OCI-LY7 (cell line): ENCODE results near the gene SPRY2. TPM values are rescaled to one million over a fixed set of nuclear protein-coding genes. Genes with fewer than 3 reads are reported as not detected.

Experiments
- BruUV-seq: library from RNA; stranded (reverse); fragments of 400-500 nt; replicated peaks from 2 replicates; lab custom pipeline; 2021; lab: Mats Ljungman, UMichigan
- CTCF ChIA-PET: fragments of 300-600 bp; sonication (Branson Sonifier 250); formaldehyde crosslinking; loops from one replicate; lab custom pipeline; 2022; ENCODE audit warnings: antibody characterized with exemption; ENCODE audit not compliant: unreplicated experiment; lab: Charles Lee
- POLR2A ChIA-PET: fragments of 300-600 bp; sonication (Branson Sonifier 250); formaldehyde crosslinking; loops from one replicate; lab custom pipeline; 2022; ENCODE audit warnings: antibody characterized with exemption; lab: Charles Lee
- DNase-seq: peaks from one replicate; pipeline ENCODE4 v3.0.0-alpha.2; 2015; ENCODE audit warnings: low spot score
- H2AFZ ChIP-seq: fragments of 200-600 bp; sonication (generic), shearing (Covaris generic); 2 replicates; pipeline ENCODE4 v1.6.1; 2014; ENCODE audit warnings: mild to moderate bottlenecking, antibody characterized with exemption, low read length, moderate library complexity
- H3K27ac ChIP-seq: fragments of 200-600 bp; sonication (generic); 2 replicates; pipeline ENCODE4 v1.5.1; 2014; ENCODE audit warnings: mixed run types, low read depth, mild to moderate bottlenecking, moderate library complexity, low read length, inconsistent platforms; ENCODE audit not compliant: poor library complexity, severe bottlenecking
- H3K36me3 ChIP-seq: fragments of 200-600 bp; sonication (generic); 2 replicates; pipeline ENCODE4 v1.6.1; 2014; ENCODE audit warnings: mild to moderate bottlenecking, antibody characterized with exemption, low read length, moderate library complexity, mixed read lengths; ENCODE audit not compliant: insufficient read depth
- H3K4me1 ChIP-seq: fragments of 200-600 bp; sonication (generic); 2 replicates; pipeline ENCODE4 v1.5.1; 2014; ENCODE audit warnings: mild to moderate bottlenecking, low read length; ENCODE audit not compliant: insufficient read depth, poor library complexity, severe bottlenecking
- H3K4me2 ChIP-seq: fragments of 200-600 bp; sonication (generic); 2 replicates; pipeline ENCODE4 v1.6.1; 2014; ENCODE audit warnings: mild to moderate bottlenecking, low read length
- H3K4me3 ChIP-seq: fragments of 200-600 bp; sonication (generic); 2 replicates; pipeline ENCODE4 v1.5.1; 2014; ENCODE audit warnings: mild to moderate bottlenecking, low read depth, low read length; ENCODE audit not compliant: poor library complexity, severe bottlenecking
- H3K79me2 ChIP-seq: fragments of 200-600 bp; sonication (generic); 2 replicates; pipeline ENCODE4 v1.6.1; 2016; ENCODE audit warnings: low read depth, mild to moderate bottlenecking, low read length, moderate library complexity, mixed read lengths; ENCODE audit not compliant: insufficient read depth
- H3K9me2 ChIP-seq: fragments of 200-600 bp; sonication (generic); 2 replicates; pipeline ENCODE4 v1.6.1; 2016; ENCODE audit warnings: mild to moderate bottlenecking, low read length, mixed read lengths; ENCODE audit not compliant: insufficient read depth
- H3K9me3 ChIP-seq: fragments of 200-600 bp; sonication (generic); 2 replicates; pipeline ENCODE4 v1.6.1; 2014; ENCODE audit warnings: mild to moderate bottlenecking, mixed run types, low read length, mixed read lengths
- H4K20me1 ChIP-seq: fragments of 200-600 bp; sonication (generic); 2 replicates; pipeline ENCODE4 v1.6.1; 2014; ENCODE audit warnings: mild to moderate bottlenecking, antibody characterized with exemption, low read length, moderate library complexity, mixed read lengths; ENCODE audit not compliant: insufficient read depth
- EZH2phosphoT487 ChIP-seq: fragments of 200-600 bp; sonication (generic); IDR thresholded peaks from 2 replicates; pipeline ENCODE4 v1.6.1; 2018; ENCODE audit warnings: low read depth, borderline replicate concordance, mild to moderate bottlenecking, mixed run types, antibody characterized with exemption, low read length, moderate library complexity, mixed read lengths
- intact Hi-C: fragments of 100-400 bp; cut with micrococcal nuclease; formaldehyde crosslinking; loops from one replicate; pipeline ENCODE4 v1.10.0; 2022; ENCODE audit not compliant: unreplicated experiment
- total RNA-seq, 2 experiments: library from RNA; depleted of rRNA in 1 of 2; stranded (reverse); fragments of >200 nt in 1 of 2; shearing (Covaris generic) in 1 of 2; gene quantifications; 2 replicates each; pipeline ENCODE4 v1.2.3, GENCODE V29; 2014 to 2022
- TF ChIP-seq, protein P1 (sequence below): fragments of 200-600 bp; sonication (generic); conservative IDR thresholded peaks from 2 replicates; pipeline ENCODE4 v1.5.1; 2014; ENCODE audit warnings: mild to moderate bottlenecking, antibody characterized with exemption, low read length, moderate library complexity, mixed read lengths

Gene SPRY2
- total RNA-seq, 2 experiments from 2014 or later, result not detected

- intact Hi-C loops, result no loop called here
- Histone ChIP-seq H4K20me1 (no peaks in the 10 kb centered on the region), H3K79me2 (no peaks in the 10 kb centered on the region), H3K4me1 (no peaks in the 10 kb centered on the region), H3K9me3 (no peaks in the 10 kb centered on the region), H3K4me2 (no peak overlapping the region), H3K27ac (no peak overlapping the region), H3K4me3 (no peak overlapping the region), H2AFZ (no peak overlapping the region), H3K9me2 (no peaks in the 10 kb centered on the region), H3K36me3 (no peaks in the 10 kb centered on the region)
- no TSS peak for BruUV-seq
- ChIA-PET CTCF (no interaction called here), POLR2A (no interaction called here)
- no peak for TF ChIP-seq EZH2phosphoT487
- TF ChIP-seq, protein P1, sequence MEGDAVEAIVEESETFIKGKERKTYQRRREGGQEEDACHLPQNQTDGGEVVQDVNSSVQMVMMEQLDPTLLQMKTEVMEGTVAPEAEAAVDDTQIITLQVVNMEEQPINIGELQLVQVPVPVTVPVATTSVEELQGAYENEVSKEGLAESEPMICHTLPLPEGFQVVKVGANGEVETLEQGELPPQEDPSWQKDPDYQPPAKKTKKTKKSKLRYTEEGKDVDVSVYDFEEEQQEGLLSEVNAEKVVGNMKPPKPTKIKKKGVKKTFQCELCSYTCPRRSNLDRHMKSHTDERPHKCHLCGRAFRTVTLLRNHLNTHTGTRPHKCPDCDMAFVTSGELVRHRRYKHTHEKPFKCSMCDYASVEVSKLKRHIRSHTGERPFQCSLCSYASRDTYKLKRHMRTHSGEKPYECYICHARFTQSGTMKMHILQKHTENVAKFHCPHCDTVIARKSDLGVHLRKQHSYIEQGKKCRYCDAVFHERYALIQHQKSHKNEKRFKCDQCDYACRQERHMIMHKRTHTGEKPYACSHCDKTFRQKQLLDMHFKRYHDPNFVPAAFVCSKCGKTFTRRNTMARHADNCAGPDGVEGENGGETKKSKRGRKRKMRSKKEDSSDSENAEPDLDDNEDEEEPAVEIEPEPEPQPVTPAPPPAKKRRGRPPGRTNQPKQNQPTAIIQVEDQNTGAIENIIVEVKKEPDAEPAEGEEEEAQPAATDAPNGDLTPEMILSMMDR, result no peak
- no peak for DNase-seq
These were observed 28.0 kb downstream of the SPRY2 start for GRCh38 chr13:80312967-80313366.

- BruUV-seq, result no TSS peak
- Histone ChIP-seq H3K4me3 (no peak overlapping the region), H3K9me2 (no peaks in the 10 kb centered on the region), H3K4me2 (no peak overlapping the region), H3K9me3 (no peaks in the 10 kb centered on the region), H3K4me1 (no peaks in the 10 kb centered on the region), H2AFZ (no peak overlapping the region), H3K36me3 (no peaks in the 10 kb centered on the region), H3K27ac (no peak overlapping the region), H3K79me2 (no peaks in the 10 kb centered on the region), H4K20me1 (no peaks in the 10 kb centered on the region)
- intact Hi-C loops, result no loop called here
- POLR2A ChIA-PET, result no interaction called here
- CTCF ChIA-PET, result no interaction called here
- no peak for DNase-seq
- TF ChIP-seq, protein P1, result no peak
- no peak for TF ChIP-seq EZH2phosphoT487
These were observed 28.8 kb downstream of the SPRY2 start for GRCh38 chr13:80312012-80312704.

- DNase-seq, result no peak
- intact Hi-C loops, result no loop called here
- ChIA-PET POLR2A (no interaction called here), CTCF (interaction anchor here (0.6 kb wide), 1 partner anchor 685 kb away, joined by 3 read pairs; no protein-coding TSS in a partner anchor)
- H3K4me3 ChIP-seq, result no peak overlapping the region
- no peaks in the 10 kb centered on the region for H3K79me2 ChIP-seq
- no peaks in the 10 kb centered on the region for H3K9me3 ChIP-seq
- no peaks in the 10 kb centered on the region for H3K4me1 ChIP-seq
- no peaks in the 10 kb centered on the region for H3K9me2 ChIP-seq
- H3K27ac ChIP-seq, result no peak overlapping the region
- no peaks in the 10 kb centered on the region for H3K36me3 ChIP-seq
- H2AFZ ChIP-seq, result no peak overlapping the region
- BruUV-seq, result no TSS peak
- no peak overlapping the region for H3K4me2 ChIP-seq
- TF ChIP-seq EZH2phosphoT487, result no peak
- TF ChIP-seq, protein P1, result no peak
- no peaks in the 10 kb centered on the region for H4K20me1 ChIP-seq
These were observed 31.0 kb downstream of the SPRY2 start for GRCh38 chr13:80309926-80310325.
